OCI-LY1 (cell line): ENCODE measurements around the gene SMYD5.

Experiments
- CTCF ChIP-seq: fragments of 200-600 bp; sonication (generic), shearing (Covaris generic); IDR thresholded peaks from 2 replicates; pipeline ENCODE4 v1.5.1; 2017; ENCODE audit warnings: mild to moderate bottlenecking, antibody characterized with exemption, low read length, moderate library complexity, mixed read lengths
- EZH2 ChIP-seq: fragments of 200-600 bp; sonication (generic), shearing (Covaris generic); IDR thresholded peaks from 2 replicates; pipeline ENCODE4 v1.8.0; 2017; ENCODE audit warnings: borderline replicate concordance, mixed run types, mild to moderate bottlenecking, antibody characterized with exemption, low read length, moderate library complexity, mixed read lengths

GRCh38 chr2:73256618-73256922, 42.5 kb downstream of the SMYD5 start:
- TF ChIP-seq CTCF (no peak), EZH2 (no peak)
